SK-N-SH treated with all-trans-retinoic acid at 6 μM for 48 hours (cell line): Measurements from ENCODE around the gene CHN1.

Experiments used
- ATAC-seq: fragments of 200-7000 bp; cut with Tn5 transposase; 3 replicates; pipeline ENCODE4 v1.9.1; 2020; ENCODE audit warnings: mild to moderate bottlenecking, moderate library complexity
- ARNTL ChIP-seq: fragments of 450-650 bp; formaldehyde crosslinking; IDR thresholded peaks from 2 replicates; pipeline ENCODE4 v1.5.0; 2020; ENCODE audit warnings: low read depth, mild to moderate bottlenecking, moderate library complexity, borderline replicate concordance
- BACH2 ChIP-seq: fragments of 250-450 bp; sonication (Bioruptor Pico); IDR thresholded peaks from 2 replicates; pipeline ENCODE4 v1.9.0; 2021; ENCODE audit warnings: mild to moderate bottlenecking, borderline replicate concordance
- CREB5 ChIP-seq: fragments of 250-450 bp; sonication (Bioruptor Pico); IDR thresholded peaks from 2 replicates; pipeline ENCODE4 v1.5.1; 2020; ENCODE audit warnings: low read depth, mild to moderate bottlenecking, moderate library complexity
- CSDC2 ChIP-seq: fragments of 250-450 bp; sonication (Bioruptor Pico); IDR thresholded peaks from 2 replicates; pipeline ENCODE4 v1.5.0; 2020; ENCODE audit warnings: mild to moderate bottlenecking, moderate library complexity
- ESRRG ChIP-seq: fragments of 250-450 bp; sonication (Bioruptor Pico); IDR thresholded peaks from 2 replicates; pipeline ENCODE4 v1.6.1; 2021; ENCODE audit warnings: mild to moderate bottlenecking
- ISL1 ChIP-seq: fragments of 250-450 bp; sonication (Bioruptor Pico); IDR thresholded peaks from 2 replicates; pipeline ENCODE4 v2.1.2; 2022; ENCODE audit warnings: mild to moderate bottlenecking, moderate library complexity
- OSR1 ChIP-seq: fragments of 250-450 bp; sonication (Bioruptor Pico); IDR thresholded peaks from 2 replicates; pipeline ENCODE4 v1.8.0; 2022; ENCODE audit warnings: moderate library complexity, mild to moderate bottlenecking, inconsistent platforms
- PATZ1 ChIP-seq: fragments of 250-450 bp; sonication (Bioruptor Pico); IDR thresholded peaks from 2 replicates; pipeline ENCODE4 v1.8.0; 2020; ENCODE audit warnings: mild to moderate bottlenecking, moderate library complexity, borderline replicate concordance
- PPARA ChIP-seq: fragments of 250-450 bp; sonication (Bioruptor Pico); IDR thresholded peaks from 2 replicates; pipeline ENCODE4 v1.5.0; 2020; ENCODE audit warnings: mild to moderate bottlenecking, borderline replicate concordance
- RARB ChIP-seq: fragments of 250-450 bp; sonication (Bioruptor Pico); IDR thresholded peaks from 2 replicates; pipeline ENCODE4 v1.8.0; 2021; ENCODE audit warnings: mild to moderate bottlenecking, moderate library complexity
- TSHZ2 ChIP-seq: fragments of 250-450 bp; sonication (Bioruptor Pico); IDR thresholded peaks from 2 replicates; pipeline ENCODE4 v1.5.0; 2020; ENCODE audit warnings: mild to moderate bottlenecking, moderate library complexity
- ZFP3 ChIP-seq: fragments of 250-450 bp; sonication (Bioruptor Pico); IDR thresholded peaks from 2 replicates; pipeline ENCODE4 v1.5.0; 2020; ENCODE audit warnings: mild to moderate bottlenecking, moderate library complexity
- ZNF565 ChIP-seq: fragments of 450-650 bp; formaldehyde crosslinking; conservative IDR thresholded peaks from 2 replicates; pipeline ENCODE4 v1.5.0; 2020; ENCODE audit warnings: low read depth, mild to moderate bottlenecking, moderate library complexity
- ZNF70 ChIP-seq: fragments of 450-650 bp; formaldehyde crosslinking; IDR thresholded peaks from 2 replicates; pipeline ENCODE4 v1.5.0; 2020; ENCODE audit warnings: mild to moderate bottlenecking, moderate library complexity
- ZNF8 ChIP-seq: fragments of 450-650 bp; formaldehyde crosslinking; IDR thresholded peaks from 2 replicates; pipeline ENCODE4 v1.5.0; 2020; ENCODE audit warnings: mild to moderate bottlenecking, moderate library complexity
- TF ChIP-seq, protein P1 (sequence below): fragments of 250-450 bp; sonication (Bioruptor Pico); IDR thresholded peaks from 2 replicates; pipeline ENCODE4 v1.5.1; 2021; ENCODE audit warnings: mild to moderate bottlenecking, moderate library complexity
- TF ChIP-seq, protein P2 (sequence below): fragments of 250-450 bp; sonication (Bioruptor Pico); IDR thresholded peaks from 2 replicates; pipeline ENCODE4 v1.8.0; 2021; ENCODE audit warnings: low read depth, mild to moderate bottlenecking, moderate library complexity, borderline replicate concordance

The CHN1 gene

GRCh38 chr2:174957050-174957449 is 48.1 kb downstream of the CHN1 start:
- no peak for ATAC-seq
- TF ChIP-seq, protein P1, sequence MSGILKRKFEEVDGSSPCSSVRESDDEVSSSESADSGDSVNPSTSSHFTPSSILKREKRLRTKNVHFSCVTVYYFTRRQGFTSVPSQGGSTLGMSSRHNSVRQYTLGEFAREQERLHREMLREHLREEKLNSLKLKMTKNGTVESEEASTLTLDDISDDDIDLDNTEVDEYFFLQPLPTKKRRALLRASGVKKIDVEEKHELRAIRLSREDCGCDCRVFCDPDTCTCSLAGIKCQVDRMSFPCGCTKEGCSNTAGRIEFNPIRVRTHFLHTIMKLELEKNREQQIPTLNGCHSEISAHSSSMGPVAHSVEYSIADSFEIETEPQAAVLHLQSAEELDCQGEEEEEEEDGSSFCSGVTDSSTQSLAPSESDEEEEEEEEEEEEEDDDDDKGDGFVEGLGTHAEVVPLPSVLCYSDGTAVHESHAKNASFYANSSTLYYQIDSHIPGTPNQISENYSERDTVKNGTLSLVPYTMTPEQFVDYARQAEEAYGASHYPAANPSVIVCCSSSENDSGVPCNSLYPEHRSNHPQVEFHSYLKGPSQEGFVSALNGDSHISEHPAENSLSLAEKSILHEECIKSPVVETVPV: no peak
- TF ChIP-seq PPARA (CRISPR knock-in tag): no peak
- no peak for TF ChIP-seq ESRRG (CRISPR knock-in tag)
- no peak for TF ChIP-seq OSR1 (CRISPR knock-in tag)
- TF ChIP-seq CSDC2 (CRISPR knock-in tag): no peak
- no peak for TF ChIP-seq ARNTL (CRISPR knock-in tag)
- no peak for TF ChIP-seq BACH2 (CRISPR knock-in tag)
- no peak for TF ChIP-seq TSHZ2 (CRISPR knock-in tag)
- no peak for TF ChIP-seq ZNF565
- no peak for TF ChIP-seq ZNF8 (CRISPR knock-in tag)

DNA sequence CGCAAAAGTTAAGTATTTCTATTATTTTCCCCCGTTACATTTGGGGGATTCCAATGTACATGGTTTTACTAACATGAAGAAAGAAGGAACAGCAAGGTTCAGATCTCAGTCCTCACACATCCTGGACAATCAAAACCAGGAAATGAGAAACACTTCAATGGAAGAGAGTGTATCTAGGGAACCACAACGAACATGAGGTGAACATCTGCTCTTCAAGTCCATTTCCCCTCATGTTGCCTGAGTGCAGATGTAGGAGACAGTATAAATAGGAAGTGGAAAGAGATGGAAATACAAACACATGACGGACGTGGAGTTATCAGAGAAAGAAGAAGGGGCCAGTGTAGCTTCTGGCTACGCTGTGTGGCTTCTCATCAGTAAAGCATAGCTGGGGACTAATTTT is 52.6 kb downstream of the CHN1 start:
- TF ChIP-seq, protein P2, sequence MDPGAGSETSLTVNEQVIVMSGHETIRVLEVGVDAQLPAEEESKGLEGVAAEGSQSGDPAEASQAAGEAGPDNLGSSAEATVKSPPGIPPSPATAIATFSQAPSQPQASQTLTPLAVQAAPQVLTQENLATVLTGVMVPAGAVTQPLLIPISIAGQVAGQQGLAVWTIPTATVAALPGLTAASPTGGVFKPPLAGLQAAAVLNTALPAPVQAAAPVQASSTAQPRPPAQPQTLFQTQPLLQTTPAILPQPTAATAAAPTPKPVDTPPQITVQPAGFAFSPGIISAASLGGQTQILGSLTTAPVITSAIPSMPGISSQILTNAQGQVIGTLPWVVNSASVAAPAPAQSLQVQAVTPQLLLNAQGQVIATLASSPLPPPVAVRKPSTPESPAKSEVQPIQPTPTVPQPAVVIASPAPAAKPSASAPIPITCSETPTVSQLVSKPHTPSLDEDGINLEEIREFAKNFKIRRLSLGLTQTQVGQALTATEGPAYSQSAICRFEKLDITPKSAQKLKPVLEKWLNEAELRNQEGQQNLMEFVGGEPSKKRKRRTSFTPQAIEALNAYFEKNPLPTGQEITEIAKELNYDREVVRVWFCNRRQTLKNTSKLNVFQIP (CRISPR knock-in tag): no peak
- TF ChIP-seq CREB5 (CRISPR knock-in tag) (no peak), OSR1 (CRISPR knock-in tag) (no peak), ISL1 (CRISPR knock-in tag) (no peak), CSDC2 (CRISPR knock-in tag) (no peak)
- TF ChIP-seq, all 23 proteins: peak for 0
- no peak for ATAC-seq

- peak; percentile 100 for ATAC-seq
- TF ChIP-seq CSDC2 (CRISPR knock-in tag) (no peak), ISL1 (CRISPR knock-in tag) (no peak), ZNF565 (no peak), ZFP3 (CRISPR knock-in tag) (no peak), ZNF70 (CRISPR knock-in tag) (no peak), RARB (CRISPR knock-in tag) (no peak), PATZ1 (no peak)
- TF ChIP-seq, protein P1: no peak
These were observed 53.4 kb downstream of the CHN1 start for GRCh38 chr2:174951745-174952144.
